Fibroblast of the conjunctiva (primary cell): ENCODE data around the gene PRMT7.
"Not testable (repeated sequence)": the region's sequence is repeated elsewhere in the genome, so short reads cannot be mapped to it uniquely, and the experiment has no call there.

Experiments
- DNase-seq: peaks from one replicate; pipeline ENCODE4 v3.0.0-alpha.2; 2010; ENCODE audit warnings: low read depth

The PRMT7 gene

DNA sequence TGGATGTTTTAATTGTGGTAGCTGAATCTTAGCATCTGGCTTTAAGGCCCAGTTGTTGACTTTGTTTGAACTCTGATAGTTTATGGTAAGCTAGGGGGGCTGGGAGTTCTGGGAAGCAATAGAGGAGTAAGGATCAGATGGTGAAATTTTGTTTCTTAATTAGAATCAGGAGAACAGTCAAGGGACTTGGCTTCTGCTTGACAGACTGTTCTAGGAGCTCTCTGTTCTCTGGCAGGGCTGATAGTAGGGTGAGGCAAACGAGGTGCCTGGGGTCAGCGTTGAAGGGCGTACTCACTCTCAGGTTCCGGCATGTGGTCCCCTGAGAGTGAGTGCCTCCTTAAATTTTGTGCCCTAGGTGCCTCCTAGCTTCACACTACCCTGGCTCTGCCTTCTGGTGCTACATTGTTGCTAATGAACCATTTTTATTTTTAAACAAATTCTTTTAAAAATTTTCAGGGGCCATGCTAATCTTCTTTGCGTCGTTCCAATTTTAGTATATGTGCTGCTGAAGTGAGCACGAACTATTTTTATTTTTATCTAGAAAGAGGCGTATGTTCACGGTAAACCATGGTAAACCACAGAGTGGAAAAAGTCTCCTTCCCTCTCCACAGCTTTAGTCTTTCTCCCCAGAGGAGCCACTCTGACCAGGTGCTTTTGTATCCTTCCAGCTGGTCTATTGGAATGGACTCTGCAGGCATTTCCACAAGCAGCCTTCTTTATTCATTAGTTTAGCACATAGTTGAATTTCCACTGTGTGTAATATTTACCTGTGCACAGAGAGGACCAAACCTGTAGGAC lies 26.8 kb upstream of the PRMT7 start:
- DNase-seq: peak; percentile 62

DNA sequence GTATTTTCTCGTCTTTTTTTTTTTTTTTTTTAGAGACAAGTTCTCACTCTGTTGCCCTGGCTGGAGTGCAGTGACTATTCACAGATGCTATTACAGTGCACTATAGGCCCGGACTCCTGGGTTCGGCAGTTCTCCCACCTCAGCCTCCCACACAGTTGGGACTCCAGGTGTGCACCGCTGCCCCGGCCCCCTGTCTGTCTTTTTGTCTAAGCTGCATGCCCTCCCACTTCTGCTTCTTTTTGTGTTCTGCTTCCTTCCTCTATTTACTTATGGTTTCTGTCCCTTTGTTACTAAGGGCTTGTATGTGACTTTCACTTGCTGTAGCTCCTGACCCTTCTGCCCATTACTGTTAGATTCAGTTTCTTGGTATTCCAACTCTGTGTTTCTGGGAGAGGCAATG lies 26.0 kb upstream of the PRMT7 start:
- no peak for DNase-seq

DNA sequence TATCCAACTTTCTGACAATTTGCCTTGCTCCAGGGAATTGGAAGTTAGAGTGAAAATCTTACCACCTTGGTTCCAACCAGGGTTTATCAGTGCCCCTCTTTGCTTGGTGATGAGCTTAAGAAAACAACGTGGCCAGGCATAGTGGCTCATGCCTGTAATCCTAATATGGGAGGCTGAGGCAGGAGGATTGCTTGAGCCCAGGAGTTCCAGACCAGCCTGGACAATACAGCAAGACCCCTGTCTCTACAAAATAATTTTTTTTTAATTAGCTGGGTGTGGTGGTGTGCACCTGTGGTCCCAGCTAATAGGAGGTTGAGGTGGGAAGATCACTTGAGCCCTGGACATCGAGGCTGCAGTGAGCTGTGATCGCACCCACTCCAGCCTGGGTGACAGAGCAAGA lies 25.1 kb upstream of the PRMT7 start:
- DNase-seq: no peak

DNA sequence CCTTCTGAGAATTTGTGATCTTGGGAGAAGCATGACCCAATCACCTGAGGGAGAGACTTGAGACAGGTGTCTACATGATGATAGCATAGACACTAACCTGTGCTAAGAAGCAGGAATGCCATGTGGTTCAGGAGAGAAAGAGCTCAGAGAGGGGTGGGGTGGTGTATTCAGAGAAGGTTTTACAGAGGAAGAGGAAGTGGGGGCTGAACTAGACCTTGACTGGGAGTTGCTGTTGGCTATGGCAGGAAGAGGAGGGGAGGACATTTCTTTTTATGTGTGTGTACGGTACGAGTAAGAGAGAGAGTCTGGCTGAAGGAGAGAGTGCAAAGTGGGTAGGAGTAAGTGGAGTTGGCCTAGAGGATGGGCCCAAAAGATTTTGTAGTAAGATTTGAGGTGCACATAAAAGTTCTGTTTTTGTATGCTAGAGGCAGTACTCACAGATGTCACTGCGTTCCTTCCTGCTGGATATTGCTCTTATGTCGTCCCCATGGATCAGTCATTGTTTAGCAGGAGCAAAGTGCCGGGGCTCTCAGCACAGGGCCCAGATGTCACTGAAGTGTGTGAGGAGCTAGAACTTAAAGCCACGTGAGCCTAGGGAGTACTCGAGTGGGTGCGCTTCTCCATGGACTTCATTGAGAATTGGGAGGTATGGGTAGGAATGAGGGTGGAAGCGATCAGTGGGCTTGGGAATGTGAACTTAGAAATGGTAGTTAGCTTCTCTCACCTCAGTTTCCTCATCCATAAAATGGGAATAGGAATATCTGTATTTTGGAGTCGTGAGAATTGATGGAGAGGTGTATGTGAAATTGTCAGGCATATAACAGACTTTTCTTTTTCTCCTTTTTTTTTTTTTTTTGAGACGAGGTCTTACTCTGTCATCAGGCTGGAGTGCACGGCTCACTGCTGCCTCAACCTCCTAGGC lies 24.4 kb upstream of the PRMT7 start:
- DNase-seq: no peak

DNA sequence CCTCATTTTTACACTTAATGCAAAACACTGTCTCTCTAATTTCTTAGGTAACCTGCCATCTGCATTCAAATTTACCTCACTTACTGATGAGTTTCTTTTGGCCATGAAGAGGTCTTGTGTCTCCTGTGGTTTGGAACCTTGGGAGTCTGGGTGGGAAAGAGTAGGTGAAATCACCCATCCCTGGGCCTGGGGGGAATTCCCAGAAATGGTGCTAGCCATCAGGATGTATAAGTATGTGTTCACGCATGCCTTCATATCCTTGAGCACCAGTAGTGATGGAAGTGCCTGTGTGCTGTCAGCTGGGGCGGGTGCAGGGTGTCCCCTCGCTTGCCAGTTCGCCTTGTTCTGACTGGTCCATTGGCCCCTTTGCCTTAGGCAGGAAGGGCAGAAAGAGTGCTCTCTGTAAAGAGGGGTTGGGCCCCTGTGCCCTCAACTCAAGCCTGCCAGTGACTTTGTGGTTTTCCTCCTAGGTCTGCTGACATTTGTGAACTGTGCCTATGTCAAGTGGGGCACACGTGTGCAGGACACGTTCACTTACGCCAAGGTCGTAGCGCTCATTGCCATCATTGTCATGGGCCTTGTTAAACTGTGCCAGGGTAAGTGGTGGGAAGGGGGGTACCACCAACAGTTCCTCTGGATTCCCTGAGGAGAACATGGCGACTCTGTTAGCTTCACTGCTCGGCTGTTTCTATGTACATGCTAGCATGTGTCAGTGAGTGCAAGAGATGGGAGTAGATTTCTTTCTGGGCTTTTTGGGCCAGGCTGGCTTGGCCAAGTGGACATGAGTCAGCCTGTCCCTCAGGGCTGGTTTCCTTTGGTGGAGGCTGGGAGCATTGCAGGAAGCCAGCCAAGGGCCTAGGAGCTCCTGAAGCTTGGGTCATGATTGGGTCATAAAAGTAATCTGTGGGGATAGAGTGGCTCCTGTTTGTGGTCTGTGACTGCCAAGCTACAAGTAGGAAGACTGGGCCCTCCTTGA lies 23.3 kb upstream of the PRMT7 start:
- DNase-seq: peak; percentile 88

DNA sequence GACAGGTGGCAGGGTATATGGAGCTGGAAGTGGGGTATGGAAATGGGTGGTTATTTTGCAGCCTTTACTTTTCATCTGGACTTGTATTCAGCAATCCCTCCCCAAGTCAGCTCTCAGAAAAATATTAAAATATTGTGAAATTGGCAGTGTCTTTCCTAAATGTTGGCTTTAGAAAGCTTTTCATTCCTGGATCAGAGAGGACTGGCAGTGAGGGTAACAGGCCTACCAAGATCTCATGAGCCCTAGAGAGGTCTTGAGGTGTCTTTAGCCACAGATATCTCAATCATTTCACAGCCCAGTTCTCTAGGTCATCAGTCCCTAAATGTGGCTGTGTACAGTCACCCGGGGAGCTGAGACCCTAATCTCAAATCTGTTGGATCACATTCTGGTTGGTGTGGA lies 22.6 kb upstream of the PRMT7 start:
- no peak for DNase-seq

- DNase-seq: not testable (repeated sequence)
Measured at GRCh38 chr16:68288796-68289195, 22.0 kb upstream of the PRMT7 start.

DNA sequence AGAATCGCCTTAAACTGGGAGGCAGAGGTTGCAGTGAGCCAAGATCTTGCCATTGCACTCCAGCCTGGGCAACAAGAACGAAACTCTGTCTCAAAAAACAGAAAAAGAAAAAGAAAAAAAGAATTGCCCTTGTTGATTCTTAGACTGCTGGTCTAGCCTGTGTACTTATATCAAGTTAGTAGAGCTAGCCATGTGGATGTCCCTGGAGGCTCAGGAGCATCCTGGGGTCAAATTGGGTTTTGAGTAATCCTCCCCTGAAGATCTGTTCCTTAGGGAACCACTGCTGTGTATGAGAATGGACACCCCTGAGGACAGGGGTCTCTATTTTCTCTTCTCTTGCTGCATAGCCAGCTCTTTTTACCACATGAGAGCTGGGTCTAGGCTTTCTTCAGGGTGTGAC lies 21.6 kb upstream of the PRMT7 start:
- no peak for DNase-seq

GRCh38 chr16:68289621-68290329 lies 21.0 kb upstream of the PRMT7 start:
- no peak for DNase-seq

- DNase-seq: no peak
Measured at GRCh38 chr16:68290450-68290849, 20.4 kb upstream of the PRMT7 start.

DNA sequence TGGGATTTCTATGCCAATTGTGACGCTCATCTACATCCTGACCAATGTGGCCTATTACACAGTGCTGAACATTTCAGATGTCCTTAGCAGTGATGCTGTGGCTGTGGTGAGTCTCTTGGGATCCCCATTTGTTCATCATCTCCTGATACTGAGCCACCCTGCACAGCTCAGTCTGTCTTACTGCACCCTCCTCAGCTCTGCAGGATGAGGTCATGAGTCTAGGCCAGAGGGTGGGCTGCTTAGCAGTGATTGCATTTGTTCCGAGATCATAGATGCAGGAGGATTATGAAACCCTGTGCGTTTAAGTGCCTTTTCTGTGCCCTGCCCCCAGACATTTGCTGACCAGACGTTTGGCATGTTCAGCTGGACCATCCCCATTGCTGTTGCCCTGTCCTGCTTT lies 19.6 kb upstream of the PRMT7 start:
- DNase-seq: peak; percentile 14

GRCh38 chr16:68292425-68292824 lies 18.4 kb upstream of the PRMT7 start:
- no peak for DNase-seq

GRCh38 chr16:68296291-68296690 lies 14.5 kb upstream of the PRMT7 start:
- DNase-seq: no peak

DNA sequence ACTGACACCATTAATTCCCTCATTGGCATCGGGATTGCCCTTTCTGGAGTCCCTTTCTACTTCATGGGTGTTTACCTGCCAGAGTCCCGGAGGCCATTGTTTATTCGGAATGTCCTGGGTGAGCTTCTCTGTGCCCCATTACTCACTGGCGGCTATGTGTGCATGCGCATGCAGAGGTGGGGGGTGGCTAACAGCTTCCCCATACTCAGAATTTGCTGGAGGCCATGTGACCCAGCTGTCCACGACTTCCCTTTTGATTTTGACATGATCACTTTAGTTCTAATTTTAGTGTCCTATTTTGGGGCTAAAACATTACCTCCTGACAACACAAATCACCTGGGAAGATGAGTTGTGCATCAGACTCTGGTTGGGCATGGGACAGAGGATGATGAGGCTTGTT lies 14.1 kb upstream of the PRMT7 start:
- DNase-seq: no peak

DNA sequence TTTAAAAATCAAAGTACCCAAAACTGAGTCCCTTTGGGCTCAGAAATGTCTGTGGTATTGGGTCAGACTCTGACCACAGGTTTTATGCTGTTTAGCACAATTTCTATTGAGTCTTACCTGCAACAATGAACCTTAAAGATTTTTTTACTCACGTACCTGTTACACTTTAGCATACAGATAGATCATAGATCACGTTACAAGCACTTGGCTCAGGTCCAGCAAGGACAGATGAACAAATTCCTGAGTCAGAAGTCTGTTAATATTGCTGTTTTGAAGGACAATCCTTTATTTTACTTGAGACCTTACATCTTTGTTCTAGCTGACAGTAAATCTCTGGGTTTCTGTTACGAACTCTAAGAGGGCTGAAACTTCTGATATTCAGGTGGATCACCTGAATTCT lies 12.9 kb upstream of the PRMT7 start:
- no peak for DNase-seq

DNA sequence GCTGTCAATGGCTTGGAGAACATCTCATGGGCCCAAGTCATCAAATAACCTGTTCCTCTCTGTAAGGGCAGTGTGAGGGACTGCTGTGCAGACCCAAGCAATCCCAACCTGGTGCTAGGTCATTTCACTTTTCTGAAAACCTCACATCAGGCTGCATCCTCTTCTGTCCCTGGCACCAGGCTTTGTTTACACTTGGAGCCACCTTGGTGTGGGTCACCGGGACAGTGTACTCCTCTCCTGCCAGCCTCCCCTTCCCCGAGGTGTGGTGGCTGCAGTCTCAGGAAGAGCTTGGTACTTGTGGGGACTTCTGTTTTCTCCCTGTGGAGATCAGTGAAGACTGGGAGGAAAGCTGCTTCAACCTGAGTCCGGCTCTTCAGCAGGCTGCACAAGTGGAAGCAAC lies 12.5 kb upstream of the PRMT7 start:
- no peak for DNase-seq

DNA sequence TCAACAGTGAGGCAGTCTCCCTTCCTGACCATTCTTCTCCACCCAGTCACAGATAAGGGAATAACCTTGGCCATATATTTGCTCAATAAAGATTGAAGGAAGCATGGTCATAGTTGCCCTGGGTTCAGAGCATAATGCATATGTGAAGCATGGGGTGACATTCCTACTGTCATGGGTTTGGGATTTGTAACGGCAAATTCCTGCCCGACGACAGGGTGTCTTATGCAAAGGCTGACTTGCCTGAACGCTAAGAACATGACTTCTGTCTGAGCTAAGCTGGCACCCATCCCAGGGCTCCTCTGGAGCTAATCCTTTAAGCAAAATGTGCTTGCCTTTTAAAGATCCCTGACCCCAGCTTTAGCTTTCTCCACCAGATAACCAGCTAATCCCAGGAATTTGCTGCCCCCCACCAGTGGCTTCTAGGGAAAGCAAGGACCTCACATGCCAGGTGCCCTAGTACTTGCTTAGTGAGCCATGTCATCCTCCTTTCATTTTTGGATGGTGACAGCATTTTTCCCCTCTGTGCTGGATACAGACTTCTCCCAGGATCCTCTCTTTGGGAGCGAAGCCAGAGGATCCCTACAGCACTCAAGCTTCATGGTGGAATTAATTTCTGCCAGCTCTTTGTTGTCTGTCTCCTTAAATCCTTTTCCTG lies 11.8 kb upstream of the PRMT7 start:
- DNase-seq: peak; percentile 37

DNA sequence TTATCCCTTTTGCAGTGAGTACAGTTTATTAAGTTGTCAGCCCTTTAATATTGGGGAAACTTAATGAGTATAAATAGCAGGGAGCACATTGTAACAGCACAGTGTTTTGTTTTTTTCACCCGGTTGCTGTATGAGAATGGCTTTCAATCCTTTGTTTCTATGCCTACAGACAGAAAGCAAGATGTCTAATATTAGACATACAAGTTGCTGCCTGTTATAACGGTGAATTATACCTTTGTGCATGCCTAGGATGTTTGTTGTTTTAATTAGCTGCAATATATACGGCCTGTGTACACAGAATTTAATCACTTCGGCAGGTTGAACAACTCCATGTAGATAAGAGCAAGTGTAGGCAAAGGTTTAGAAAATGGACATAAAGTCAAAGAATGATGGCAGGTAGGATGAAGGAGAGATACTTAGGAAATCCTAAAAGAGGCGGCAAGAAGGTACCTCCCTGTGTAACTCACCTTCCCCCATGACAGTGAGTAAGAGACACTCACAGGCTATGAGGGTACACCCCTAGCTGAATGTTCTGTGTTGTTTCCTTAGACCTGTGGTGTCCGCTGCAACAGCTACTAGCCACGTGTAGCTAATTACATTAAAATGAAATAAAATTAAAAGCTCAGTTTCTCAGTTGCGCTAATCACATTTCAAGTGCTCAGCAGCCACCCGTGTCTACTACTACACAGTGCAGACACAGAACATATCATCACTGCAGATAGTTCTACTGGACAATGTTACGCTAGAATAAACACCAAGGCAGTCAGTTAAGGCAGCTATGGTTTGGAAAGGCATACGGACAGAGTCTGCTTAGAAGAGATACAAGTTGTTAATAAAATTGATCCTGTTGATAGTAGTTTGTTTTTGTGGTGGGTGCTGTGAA lies 11.0 kb upstream of the PRMT7 start:
- no peak for DNase-seq

DNA sequence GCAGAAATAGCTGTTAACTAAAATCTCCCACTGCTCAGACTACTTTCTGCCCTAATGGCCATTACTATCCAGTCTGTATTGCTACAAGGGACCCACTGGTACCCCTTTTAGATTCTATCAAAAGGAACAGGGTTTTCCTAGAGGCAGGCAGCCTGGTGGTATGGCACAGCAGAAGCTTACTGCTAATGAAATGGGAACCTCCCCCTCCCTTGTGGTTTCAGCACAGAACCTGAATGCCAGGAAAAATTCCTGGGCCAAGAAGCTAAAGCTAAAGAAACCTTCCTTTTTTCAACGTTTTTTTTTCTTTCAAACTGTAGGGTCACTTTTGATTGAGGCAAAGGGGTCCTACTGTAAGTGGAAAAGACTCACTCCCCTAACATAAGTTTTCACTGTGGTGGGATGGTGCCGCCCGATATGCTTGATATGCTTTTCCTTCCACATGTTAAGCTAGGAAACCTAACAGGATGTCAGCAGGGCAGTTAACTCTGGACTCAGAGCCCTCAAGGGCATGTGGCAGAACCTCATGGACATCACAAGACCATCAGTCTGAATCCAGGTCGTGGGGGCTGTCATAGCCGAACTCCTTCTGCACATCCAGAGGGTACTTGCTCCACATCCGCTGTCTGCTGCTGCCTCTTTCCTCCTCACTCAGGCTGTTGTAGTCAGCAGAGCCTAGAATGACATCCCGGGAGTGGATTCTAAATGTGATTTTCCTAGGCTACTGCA lies 9.9 kb upstream of the PRMT7 start:
- DNase-seq: no peak
